A549 (cell line): ENCODE data around the gene KRTAP19-7. TPM values are rescaled to one million over a fixed set of nuclear protein-coding genes. Genes with fewer than 3 reads are reported as not detected.

Source experiments
- ATAC-seq, 2 experiments: fragments of 200-7000 bp in 1 of 2; fragments of >200 bp in 1 of 2; cut with Nextera tagmentation in 1 of 2; cut with Tn5 transposase in 1 of 2; 3 replicates each; pipeline versions ENCODE4 v1.8.0 to v1.9.1; 2018 to 2020; ENCODE audit warnings: mild to moderate bottlenecking in 1 of 2, moderate library complexity in 1 of 2
- CTCF ChIA-PET: fragments of 300-600 bp; sonication (Branson Sonifier 250); formaldehyde crosslinking; extraction: SDS; loops from one replicate; lab custom pipeline; 2021; ENCODE audit warnings: antibody characterized with exemption, inconsistent platforms; lab: Yijun Ruan, JAX
- POLR2A ChIA-PET: fragments of 350-600 bp; formaldehyde crosslinking; extraction: SDS; loops from one replicate; lab custom pipeline; 2021; ENCODE audit warnings: antibody characterized with exemption, inconsistent platforms; lab: Yijun Ruan, JAX
- DNase-seq, 2 experiments: peaks; one replicate each; pipeline versions ENCODE4 v3.0.0 to v3.0.0-alpha.2; 2011 to 2016; ENCODE audit warnings: low read depth in 1 of 2, low spot score in 1 of 2
- FAIRE-seq: peaks from 2 replicates; lab custom pipeline; 2011; peaks lifted over from hg19 to GRCh38; lab: Jason Lieb, UNC
- H3K27ac ChIP-seq, 2 experiments: fragments of >200 bp; sonication (Bioruptor Twin); formaldehyde crosslinking; 3 replicates each; pipeline ENCODE4 v1.5.1; 2016 to 2017
- H3K4me1 ChIP-seq: fragments of >200 bp; sonication (Bioruptor Twin); formaldehyde crosslinking; 3 replicates; pipeline ENCODE4 v1.6.1; 2016
- H3K4me2 ChIP-seq: fragments of >200 bp; sonication (Bioruptor Twin); formaldehyde crosslinking; 3 replicates; pipeline ENCODE4 v1.6.1; 2016
- H3K4me3 ChIP-seq: fragments of >200 bp; sonication (Bioruptor Twin); formaldehyde crosslinking; 3 replicates; pipeline ENCODE4 v1.5.1; 2016
- H3K9me3 ChIP-seq: fragments of >200 bp; sonication (Bioruptor Twin); formaldehyde crosslinking; 3 replicates; pipeline ENCODE4 v1.6.1; 2016
- CHD4 ChIP-seq: fragments of 200-600 bp; sonication (generic); IDR thresholded peaks from 2 replicates; pipeline ENCODE4 v1.6.1; 2016; ENCODE audit warnings: antibody characterized with exemption, mild to moderate bottlenecking, borderline replicate concordance
- EHMT2 ChIP-seq: fragments of 200-600 bp; sonication (generic); IDR thresholded peaks from 2 replicates; pipeline ENCODE4 v1.6.1; 2016; ENCODE audit warnings: antibody characterized with exemption, low read depth, mild to moderate bottlenecking, moderate library complexity
- ESRRA ChIP-seq: fragments of 150-350 bp; IDR thresholded peaks from 2 replicates; pipeline ENCODE4 v1.6.1; 2014; ENCODE audit warnings: mild to moderate bottlenecking, low read length, borderline replicate concordance
- FOSL2 ChIP-seq, 2 experiments: fragments of 450-650 bp in 1 of 2; fragments of >200 bp in 1 of 2; sonication (Bioruptor Twin) in 1 of 2; formaldehyde crosslinking; IDR thresholded peaks; 2 replicates each; pipeline versions ENCODE4 v1.5.0 to v1.6.1; 2016 to 2020; ENCODE audit warnings: mild to moderate bottlenecking in 1 of 2, moderate library complexity in 1 of 2
- KDM1A ChIP-seq: fragments of 200-600 bp; sonication (generic); IDR thresholded peaks from 2 replicates; pipeline ENCODE4 v1.6.1; 2016; ENCODE audit warnings: low read depth, mild to moderate bottlenecking
- KDM5A ChIP-seq: fragments of 200-600 bp; sonication (generic); IDR thresholded peaks from 2 replicates; pipeline ENCODE4 v1.6.1; 2016; ENCODE audit warnings: antibody characterized with exemption, mild to moderate bottlenecking
- MYC ChIP-seq: IDR thresholded peaks from 2 replicates; pipeline ENCODE4 v1.6.1; 2012; ENCODE audit warnings: mild to moderate bottlenecking, inconsistent platforms, low read length, improper control_type of control experiment, borderline replicate concordance
- NPAS2 ChIP-seq: fragments of 250-450 bp; sonication (Bioruptor Pico); IDR thresholded peaks from 2 replicates; pipeline ENCODE4 v1.8.0; 2022; ENCODE audit warnings: mild to moderate bottlenecking, moderate library complexity, borderline replicate concordance
- PHF8 ChIP-seq: fragments of 200-600 bp; sonication (generic); IDR thresholded peaks from 2 replicates; pipeline ENCODE4 v1.6.1; 2016; ENCODE audit warnings: low read depth, mild to moderate bottlenecking, antibody characterized with exemption, moderate library complexity, borderline replicate concordance
- POLR2AphosphoS2 ChIP-seq: conservative IDR thresholded peaks from 2 replicates; pipeline ENCODE4 v1.6.1; 2012; ENCODE audit warnings: low read length, improper control_type of control experiment, inconsistent platforms
- RCOR1 ChIP-seq: fragments of 150-350 bp; IDR thresholded peaks from 2 replicates; pipeline ENCODE4 v1.6.1; 2014; ENCODE audit warnings: antibody characterized with exemption, low read length, low read depth
- TP53 ChIP-seq: fragments of 250-450 bp; sonication (Bioruptor Pico); IDR thresholded peaks from 2 replicates; pipeline ENCODE4 v1.5.0; 2021; ENCODE audit warnings: mild to moderate bottlenecking, moderate library complexity
- whole genome bisulfite sequencing: methylation state at CpG from one replicate; pipeline ENCODE4 v1.1.6; 2017; ENCODE audit errors: missing lambda C conversion rate; 5-methylcytosine and 5-hydroxymethylcytosine counted together
- polyA plus RNA-seq, 4 experiments: library from polyadenylated mRNA; depleted of rRNA in 3 of 4; stranded (reverse); fragments of >200 nt; fragmentation: RNase III in 1 of 4; extraction: RNeasy Plus Mini Kit Qiagen cat#74134 plus additional on column Dnase treatment in 1 of 4; gene quantifications; 2 replicates in 3 of 4; 3 replicates in 1 of 4; pipeline ENCODE4 v1.2.3, GENCODE V29; 2011 to 2017
- TF ChIP-seq, protein P1 (sequence below): fragments of 250-450 bp; sonication (Bioruptor Pico); IDR thresholded peaks from 2 replicates; pipeline ENCODE4 v1.5.0; 2021; ENCODE audit warnings: mild to moderate bottlenecking, moderate library complexity, borderline replicate concordance
- TF ChIP-seq, protein P2 (sequence below): fragments of >200 bp; sonication (Bioruptor Twin); formaldehyde crosslinking; IDR thresholded peaks from 2 replicates; pipeline ENCODE4 v1.6.1; 2016
- TF ChIP-seq, protein P3 (sequence below): fragments of 150-350 bp; IDR thresholded peaks from 2 replicates; pipeline ENCODE4 v1.6.1; 2014; ENCODE audit warnings: low read depth, mild to moderate bottlenecking, low read length
- TF ChIP-seq, protein P4 (sequence below): fragments of 200-600 bp; sonication (generic); IDR thresholded peaks from 2 replicates; pipeline ENCODE4 v1.6.1; 2016; ENCODE audit warnings: antibody characterized with exemption, mild to moderate bottlenecking, moderate library complexity
- TF ChIP-seq, protein P5 (sequence below): IDR thresholded peaks from 2 replicates; pipeline ENCODE4 v1.6.1; 2012; ENCODE audit warnings: low read depth, borderline replicate concordance

Gene KRTAP19-7
- polyA plus RNA-seq, 2 of the 4 experiments (the other 2 are of a cell fraction): not detected

DNA sequence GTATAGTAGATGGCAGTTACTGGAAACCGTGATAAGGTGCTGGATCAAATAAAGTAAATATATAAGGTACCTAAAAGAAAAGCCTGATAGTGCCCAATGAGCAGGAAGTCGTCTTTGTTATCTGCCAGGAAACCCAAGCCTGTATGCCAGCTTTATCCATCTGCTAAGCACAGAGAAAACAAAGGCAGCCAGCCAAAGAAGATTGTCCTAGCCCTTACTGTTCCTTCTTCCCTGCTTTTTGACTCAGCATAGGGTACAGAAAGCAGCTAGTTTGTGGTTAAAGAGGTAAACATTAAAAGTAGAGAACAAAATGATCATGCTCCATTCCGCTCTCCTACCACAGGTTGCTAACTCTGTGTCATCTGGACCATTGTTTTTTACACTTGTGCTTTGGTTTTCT, 19.0 kb upstream of the KRTAP19-7 start:
- TF ChIP-seq, protein P1, sequence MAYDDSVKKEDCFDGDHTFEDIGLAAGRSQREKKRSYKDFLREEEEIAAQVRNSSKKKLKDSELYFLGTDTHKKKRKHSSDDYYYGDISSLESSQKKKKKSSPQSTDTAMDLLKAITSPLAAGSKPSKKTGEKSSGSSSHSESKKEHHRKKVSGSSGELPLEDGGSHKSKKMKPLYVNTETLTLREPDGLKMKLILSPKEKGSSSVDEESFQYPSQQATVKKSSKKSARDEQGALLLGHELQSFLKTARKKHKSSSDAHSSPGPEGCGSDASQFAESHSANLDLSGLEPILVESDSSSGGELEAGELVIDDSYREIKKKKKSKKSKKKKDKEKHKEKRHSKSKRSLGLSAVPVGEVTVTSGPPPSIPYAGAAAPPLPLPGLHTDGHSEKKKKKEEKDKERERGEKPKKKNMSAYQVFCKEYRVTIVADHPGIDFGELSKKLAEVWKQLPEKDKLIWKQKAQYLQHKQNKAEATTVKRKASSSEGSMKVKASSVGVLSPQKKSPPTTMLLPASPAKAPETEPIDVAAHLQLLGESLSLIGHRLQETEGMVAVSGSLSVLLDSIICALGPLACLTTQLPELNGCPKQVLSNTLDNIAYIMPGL (CRISPR knock-in tag): no peak
- no peak for TF ChIP-seq CHD4
- no peak for TF ChIP-seq PHF8
- TF ChIP-seq, protein P2, sequence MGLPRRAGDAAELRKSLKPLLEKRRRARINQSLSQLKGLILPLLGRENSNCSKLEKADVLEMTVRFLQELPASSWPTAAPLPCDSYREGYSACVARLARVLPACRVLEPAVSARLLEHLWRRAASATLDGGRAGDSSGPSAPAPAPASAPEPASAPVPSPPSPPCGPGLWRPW: no peak
- TF ChIP-seq KDM1A: no peak
- TF ChIP-seq KDM5A: no peak
- no peak for TF ChIP-seq TP53 (CRISPR knock-in tag)
- TF ChIP-seq, protein P3, sequence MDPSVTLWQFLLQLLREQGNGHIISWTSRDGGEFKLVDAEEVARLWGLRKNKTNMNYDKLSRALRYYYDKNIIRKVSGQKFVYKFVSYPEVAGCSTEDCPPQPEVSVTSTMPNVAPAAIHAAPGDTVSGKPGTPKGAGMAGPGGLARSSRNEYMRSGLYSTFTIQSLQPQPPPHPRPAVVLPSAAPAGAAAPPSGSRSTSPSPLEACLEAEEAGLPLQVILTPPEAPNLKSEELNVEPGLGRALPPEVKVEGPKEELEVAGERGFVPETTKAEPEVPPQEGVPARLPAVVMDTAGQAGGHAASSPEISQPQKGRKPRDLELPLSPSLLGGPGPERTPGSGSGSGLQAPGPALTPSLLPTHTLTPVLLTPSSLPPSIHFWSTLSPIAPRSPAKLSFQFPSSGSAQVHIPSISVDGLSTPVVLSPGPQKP: no peak
- no peak for TF ChIP-seq ESRRA
- no peak for TF ChIP-seq NPAS2 (CRISPR knock-in tag)
- TF ChIP-seq EHMT2: no peak
- no peak for TF ChIP-seq POLR2AphosphoS2
- TF ChIP-seq, protein P4, sequence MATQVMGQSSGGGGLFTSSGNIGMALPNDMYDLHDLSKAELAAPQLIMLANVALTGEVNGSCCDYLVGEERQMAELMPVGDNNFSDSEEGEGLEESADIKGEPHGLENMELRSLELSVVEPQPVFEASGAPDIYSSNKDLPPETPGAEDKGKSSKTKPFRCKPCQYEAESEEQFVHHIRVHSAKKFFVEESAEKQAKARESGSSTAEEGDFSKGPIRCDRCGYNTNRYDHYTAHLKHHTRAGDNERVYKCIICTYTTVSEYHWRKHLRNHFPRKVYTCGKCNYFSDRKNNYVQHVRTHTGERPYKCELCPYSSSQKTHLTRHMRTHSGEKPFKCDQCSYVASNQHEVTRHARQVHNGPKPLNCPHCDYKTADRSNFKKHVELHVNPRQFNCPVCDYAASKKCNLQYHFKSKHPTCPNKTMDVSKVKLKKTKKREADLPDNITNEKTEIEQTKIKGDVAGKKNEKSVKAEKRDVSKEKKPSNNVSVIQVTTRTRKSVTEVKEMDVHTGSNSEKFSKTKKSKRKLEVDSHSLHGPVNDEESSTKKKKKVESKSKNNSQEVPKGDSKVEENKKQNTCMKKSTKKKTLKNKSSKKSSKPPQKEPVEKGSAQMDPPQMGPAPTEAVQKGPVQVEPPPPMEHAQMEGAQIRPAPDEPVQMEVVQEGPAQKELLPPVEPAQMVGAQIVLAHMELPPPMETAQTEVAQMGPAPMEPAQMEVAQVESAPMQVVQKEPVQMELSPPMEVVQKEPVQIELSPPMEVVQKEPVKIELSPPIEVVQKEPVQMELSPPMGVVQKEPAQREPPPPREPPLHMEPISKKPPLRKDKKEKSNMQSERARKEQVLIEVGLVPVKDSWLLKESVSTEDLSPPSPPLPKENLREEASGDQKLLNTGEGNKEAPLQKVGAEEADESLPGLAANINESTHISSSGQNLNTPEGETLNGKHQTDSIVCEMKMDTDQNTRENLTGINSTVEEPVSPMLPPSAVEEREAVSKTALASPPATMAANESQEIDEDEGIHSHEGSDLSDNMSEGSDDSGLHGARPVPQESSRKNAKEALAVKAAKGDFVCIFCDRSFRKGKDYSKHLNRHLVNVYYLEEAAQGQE: no peak
- no peak for TF ChIP-seq FOSL2 (IDR thresholded peaks at IDR 0.05)
- TF ChIP-seq FOSL2 (CRISPR knock-in tag; IDR thresholded peaks at IDR 0.05): no peak
- TF ChIP-seq RCOR1: no peak
- no peak for TF ChIP-seq MYC
- ATAC-seq: no peak
- DNase-seq: no peak
- no peak overlapping the region for H3K27ac ChIP-seq
- H3K4me3 ChIP-seq: no peak overlapping the region
- no peak for FAIRE-seq
- CTCF ChIA-PET: no interaction called here
- H3K9me3 ChIP-seq: no peaks in the 10 kb centered on the region
- WGBS: 0% methylated on average over 3 of the region's 3 CpGs
- no peaks in the 10 kb centered on the region for H3K4me1 ChIP-seq
- POLR2A ChIA-PET: no interaction called here
- H3K4me2 ChIP-seq: no peak overlapping the region

DNA sequence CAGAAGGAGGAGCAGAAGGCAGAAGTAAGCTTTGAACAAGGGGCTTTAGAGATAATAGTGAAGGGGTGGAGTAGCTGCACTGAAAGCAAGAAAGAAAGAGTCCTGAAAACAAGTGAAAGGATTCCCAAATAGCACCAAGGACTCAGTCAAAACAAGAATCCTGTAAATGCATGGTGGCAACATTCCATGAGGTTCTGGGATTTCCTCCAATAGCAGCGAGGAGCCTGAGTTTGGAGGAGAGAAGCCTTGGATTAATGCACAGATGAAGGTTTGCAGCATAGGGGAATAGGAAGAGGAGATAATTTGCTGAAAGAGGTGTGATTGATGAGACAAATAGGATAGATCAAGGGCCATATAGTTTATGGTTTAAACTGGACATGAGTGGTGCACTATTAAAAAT, 18.2 kb upstream of the KRTAP19-7 start:
- TF ChIP-seq, protein P5, sequence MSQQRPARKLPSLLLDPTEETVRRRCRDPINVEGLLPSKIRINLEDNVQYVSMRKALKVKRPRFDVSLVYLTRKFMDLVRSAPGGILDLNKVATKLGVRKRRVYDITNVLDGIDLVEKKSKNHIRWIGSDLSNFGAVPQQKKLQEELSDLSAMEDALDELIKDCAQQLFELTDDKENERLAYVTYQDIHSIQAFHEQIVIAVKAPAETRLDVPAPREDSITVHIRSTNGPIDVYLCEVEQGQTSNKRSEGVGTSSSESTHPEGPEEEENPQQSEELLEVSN: no peak
- no peak for ATAC-seq
- Histone ChIP-seq H3K4me1 (no peaks in the 10 kb centered on the region), H3K27ac (no peak overlapping the region), H3K4me3 (no peak overlapping the region), H3K9me3 (no peaks in the 10 kb centered on the region), H3K4me2 (no peak overlapping the region)
- CTCF ChIA-PET: no interaction called here
- DNase-seq: no peak
- FAIRE-seq: no peak
- POLR2A ChIA-PET: no interaction called here
- WGBS: 0% methylated on average over 1 of the region's 1 CpG
